OCI-M2 (cell line): ENCODE data around the gene ANKRD11.
"Not testable (repeated sequence)": the region's sequence is repeated elsewhere in the genome, so short reads cannot be mapped to it uniquely, and the experiment has no call there.

Experiments used
- DNase-seq: peaks from one replicate; lab custom pipeline; 2025; ENCODE audit not compliant: unreplicated experiment; lab: John Stamatoyannopoulos, UW

ANKRD11 gene

DNA sequence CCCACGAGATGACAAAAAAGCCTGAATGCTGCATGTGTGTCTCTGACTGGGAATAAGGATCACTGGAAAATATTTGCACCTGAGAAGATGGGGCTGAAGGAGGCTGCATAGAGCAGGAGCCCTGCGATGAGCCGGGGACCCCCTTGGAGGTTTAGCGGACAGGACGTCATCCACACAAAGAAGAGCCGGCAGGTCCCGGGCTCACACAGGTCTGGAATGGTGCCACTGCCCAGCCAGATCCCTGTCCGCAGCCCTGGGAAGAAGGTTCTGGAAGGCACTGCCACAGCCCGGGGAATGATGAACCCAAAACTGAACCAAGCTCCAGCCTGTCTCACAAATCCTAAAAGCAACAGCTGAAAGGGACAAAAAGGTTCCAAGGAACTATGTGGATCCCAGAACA is 101.8 kb downstream of the ANKRD11 start:
- DNase-seq, result no peak

DNA sequence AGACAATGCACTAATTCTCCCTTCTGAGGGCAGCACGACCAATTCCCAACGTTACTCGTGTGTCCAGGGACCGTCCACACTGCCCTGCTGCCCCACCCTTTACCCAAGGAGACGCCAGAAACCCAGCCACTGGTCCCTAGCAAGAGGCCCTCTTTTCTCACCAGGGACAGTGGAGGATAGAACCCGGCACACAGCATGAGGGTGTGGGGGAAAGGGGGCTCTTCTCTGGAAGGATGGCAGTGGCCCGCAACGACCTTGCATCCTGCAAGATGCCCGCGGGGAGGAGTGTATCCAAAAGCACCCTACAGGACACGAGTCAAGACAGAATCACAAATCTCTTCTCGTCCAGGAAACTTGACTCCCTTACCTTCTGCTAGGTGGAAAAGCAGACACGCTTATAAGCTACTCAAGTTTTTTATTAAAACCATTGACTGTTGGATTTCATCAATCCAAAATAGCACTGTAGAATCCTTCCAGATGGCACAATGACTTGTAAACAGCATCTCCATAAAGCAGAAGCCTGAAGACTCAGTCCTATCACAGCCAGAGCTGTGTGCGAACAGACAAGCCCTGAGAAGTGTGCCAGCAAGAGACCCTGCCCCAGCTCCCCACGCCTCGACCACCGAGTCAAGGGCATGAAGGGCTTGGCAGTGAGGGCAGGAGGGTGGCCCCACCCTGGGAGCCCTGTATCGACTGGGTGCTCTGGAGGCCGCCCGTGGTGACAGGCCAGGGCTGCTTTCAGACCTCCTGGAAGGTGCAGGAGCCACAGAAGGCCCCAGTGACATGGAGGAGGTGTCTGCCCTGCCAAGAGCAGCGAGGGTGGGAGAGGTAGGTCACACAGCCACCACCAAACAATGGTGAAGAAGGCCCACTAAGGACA is 103.8 kb downstream of the ANKRD11 start:
- DNase-seq, result no peak

DNA sequence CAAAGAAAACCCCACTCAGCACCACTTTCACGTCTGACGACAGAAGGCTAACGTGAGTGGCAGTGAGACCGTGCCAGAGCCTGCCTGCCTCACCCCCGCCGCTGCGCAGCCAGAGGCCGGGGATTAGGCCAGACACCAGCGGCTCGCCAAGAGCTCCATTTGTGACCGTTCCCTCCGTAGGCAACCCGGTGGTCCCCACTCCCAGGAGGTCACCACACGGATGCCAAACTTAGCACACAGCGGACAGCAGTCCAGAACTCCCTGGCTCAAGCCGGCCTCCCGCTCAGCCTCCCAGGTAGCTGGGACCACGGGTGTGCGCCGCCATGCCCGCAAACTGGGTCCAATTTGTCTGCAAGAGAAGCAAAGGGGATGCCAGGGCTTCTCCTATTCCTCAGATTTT is 104.6 kb downstream of the ANKRD11 start:
- no peak for DNase-seq

DNA sequence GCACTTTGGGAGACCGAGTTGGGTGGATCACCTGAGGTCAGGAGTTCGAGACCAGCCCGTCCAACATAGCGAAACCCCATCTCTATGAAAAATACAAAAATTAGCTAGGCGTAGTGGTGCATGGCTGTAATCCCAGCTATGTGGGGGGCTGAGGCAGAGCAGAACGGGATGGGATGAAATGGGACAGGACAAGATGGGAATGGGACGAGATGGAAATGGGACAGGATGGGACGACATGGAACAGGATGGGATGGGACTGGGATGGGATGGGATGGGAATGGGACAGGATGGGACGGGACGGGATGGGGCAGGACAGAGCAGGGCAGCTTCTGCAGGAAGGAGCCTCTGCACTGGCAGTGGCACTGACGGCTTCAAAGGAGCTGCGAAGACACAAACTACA is 106.1 kb downstream of the ANKRD11 start:
- DNase-seq, result no peak

DNA sequence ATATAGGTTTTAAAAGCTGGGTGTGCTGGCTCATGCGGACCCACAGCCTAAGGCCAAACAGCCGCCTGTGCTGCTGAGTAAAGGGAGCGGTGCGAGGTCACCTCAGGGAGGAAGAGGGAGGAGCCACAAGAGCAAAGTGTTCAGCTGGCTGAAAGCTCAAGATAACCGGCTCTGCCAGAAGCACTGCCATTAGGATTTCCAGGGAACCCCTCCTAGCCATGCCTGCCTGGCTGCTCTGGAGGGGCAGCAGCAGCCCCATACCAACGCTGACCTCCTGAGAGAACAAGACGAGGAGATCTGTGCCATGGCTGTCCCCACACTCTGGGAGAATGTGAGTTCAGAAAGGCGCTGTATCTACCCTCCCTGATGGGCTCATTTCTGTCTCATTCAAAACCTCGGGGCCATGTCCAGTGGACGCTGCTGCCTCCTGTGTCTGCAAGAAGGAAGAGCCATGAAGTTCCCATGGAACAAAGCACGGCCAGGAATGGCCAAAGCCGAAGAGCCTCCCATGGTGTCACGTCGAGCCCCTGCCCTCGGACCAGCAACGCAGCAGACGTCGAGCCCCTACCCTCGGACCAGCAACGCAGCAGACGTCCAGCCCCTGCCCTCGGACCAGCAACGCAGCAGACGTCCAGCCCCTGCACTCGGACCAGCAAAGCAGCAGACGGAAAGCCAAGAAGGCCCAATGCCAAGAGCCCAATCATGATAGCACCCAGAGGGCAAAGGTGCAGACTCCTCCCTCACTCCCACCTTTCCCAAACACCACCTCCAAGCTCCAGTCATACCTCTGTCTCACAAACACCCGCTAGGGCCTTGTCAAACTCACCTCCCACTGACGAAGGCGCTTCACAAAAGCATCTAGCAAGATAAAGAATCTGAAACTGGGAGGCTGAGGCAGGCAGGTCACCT is 107.0 kb downstream of the ANKRD11 start:
- no peak for DNase-seq

DNA sequence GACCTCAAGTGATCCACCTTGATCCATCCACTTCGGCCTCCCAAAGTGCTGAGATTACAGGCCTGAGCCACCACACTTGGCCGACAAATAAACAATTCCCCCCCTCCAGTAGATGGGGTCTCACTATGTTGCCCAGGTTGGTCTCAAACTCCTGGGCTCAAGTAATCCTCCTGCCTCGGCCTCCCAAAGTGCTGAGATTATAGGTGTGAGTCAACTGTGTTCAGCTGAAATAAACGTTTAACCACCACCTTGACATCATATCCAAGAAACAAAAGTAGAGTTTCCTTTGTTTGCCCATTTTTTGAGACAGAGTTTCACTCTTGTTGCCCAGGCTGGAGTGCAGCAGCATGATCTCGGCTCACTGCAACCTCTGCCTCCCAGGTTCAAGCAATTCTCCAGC is 107.8 kb downstream of the ANKRD11 start:
- DNase-seq, result not testable (repeated sequence)

DNA sequence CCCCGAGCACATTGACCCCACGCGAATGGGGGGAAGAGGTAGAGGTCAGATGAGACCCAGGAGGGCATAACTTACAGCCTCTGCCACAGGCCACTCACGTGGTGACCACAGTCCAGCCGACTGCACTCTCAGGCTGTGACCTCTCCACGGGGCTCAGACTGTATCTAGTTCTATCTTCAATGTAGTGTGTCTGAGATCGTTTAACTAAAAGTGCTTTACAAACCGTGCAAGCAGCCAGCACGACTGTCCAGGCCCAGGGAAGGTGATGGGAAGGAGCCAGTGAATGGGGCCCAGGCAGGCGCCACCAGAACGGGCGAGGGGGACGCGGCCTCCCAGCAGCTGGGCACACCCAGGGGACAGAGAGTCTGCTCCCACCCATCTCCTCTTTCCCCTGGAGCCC is 108.6 kb downstream of the ANKRD11 start:
- no peak for DNase-seq

DNA sequence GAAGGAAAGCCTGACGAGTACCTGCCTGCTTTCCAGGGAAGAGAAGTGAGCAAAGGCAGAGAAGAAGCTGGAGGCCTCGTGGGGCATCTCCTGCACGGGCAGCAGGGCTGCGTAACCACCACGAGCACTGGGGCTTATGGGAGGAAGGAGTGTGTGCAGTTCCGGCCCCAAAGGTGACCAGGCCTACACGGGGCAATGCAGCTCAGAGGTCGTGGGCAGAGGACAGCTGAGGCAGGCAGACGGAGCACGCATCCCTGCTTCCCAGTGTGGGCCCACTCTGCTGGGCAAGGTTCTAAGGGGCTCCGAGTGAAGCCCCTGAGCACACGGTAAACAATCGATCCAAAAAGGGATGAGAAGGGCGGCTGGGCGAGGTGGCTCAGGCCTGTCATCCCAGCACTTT is 109.7 kb downstream of the ANKRD11 start:
- no peak for DNase-seq

DNA sequence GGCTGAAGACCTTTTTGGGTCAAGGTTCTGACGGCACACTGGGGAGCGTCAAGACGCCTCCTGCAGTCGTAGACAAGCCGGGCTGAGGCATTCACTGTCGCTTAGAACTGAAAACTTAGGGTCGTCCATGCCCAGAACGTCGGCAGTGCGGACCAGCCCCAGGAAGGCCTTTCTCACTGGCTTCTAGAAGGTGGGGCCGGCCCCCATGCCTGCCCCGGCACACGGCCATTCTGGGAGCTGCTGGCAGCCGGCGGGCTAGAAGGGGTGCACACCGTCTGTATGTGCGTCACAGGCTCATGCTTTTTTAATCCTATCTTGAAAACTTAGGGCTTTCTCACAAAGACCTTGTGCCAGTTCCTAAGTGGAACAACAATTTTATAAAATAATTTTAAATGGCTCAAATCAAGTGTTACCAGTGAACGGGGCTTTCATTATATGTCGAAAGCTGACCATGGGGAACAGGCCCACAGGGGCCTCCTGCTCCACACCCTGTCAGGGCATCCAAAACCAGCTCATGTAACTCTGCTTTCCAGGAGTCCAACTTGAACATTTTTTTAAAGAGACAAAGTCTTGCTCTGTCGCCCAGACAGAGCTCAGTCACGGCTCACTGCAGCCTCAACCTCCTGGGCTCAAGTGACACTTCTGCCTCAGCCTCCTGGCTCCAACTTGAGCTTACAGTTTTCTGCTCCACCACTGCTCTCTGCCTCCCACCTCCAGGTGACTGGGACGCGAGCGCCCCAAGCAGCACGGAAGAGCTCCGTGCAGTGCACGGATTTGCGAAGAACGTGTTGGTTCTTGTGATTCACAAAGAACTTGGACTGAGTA is 111.2 kb downstream of the ANKRD11 start:
- DNase-seq, result no peak

DNA sequence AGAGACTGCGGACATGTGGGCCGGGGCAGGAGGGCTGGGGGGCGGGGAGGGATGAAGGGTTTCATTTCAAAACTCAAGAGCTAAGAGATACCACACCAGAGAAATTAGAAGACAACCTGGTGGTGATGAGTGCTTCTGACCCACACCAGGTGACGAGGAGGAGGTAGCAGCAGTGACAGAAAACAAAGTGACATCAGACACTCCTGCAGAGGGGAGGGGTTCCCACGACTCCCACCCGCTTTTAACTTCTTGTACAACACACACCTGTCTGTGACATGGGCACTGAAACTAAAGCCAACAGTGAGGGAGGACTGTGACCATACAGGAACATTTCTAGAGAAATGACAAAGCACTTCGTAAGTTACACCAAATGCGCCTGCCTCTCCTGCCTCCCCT is 112.9 kb downstream of the ANKRD11 start:
- DNase-seq, result no peak

DNA sequence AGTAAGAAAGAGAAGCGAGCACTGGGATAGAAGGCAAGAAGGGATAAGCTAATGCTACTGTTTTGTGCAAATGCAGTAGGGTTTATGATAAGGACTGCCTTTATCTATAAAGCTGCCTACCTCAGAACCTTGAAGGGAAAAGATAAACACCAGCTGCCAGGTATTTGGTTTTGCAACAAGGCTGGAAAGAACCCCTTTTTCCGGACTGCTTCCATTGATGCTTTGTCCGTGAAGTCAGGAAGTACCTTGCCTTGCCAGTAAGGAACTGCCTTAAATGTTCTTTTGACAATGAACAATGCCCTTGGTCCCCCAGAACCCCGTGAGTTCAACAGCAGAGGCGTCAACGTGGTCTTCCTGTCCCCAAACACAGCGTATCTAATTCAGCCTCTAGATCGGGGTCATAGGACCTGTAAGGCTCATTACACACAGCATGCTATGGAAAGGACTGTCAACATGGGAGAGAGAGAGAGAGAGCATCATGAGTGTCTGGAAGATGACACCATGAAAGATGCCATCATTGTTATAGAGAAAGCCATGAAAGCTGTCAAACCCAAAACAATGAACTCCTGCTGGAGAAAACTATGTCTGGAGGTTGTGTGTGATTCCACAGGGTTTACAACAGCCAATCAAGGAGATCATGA is 113.4 kb downstream of the ANKRD11 start:
- no peak for DNase-seq

DNA sequence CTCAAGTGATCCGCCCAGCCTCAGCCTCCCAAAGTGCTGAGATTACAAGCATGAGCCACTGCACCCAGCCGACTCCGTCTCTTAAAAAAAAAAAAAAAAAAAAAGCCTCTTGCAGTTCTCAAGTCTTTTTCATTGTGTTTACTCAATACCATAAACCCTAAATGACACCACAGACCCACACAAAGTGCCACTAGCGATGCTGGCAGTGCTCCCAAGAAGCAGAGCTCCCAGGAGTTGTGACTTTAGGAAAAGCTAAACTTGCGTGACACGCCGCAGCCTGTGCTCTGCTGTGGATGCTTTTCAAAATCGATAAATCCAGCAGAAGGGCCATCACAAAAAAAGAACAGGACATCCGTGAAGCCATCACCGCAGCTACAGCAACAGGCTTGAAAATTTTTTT is 114.7 kb downstream of the ANKRD11 start:
- DNase-seq, result no peak

DNA sequence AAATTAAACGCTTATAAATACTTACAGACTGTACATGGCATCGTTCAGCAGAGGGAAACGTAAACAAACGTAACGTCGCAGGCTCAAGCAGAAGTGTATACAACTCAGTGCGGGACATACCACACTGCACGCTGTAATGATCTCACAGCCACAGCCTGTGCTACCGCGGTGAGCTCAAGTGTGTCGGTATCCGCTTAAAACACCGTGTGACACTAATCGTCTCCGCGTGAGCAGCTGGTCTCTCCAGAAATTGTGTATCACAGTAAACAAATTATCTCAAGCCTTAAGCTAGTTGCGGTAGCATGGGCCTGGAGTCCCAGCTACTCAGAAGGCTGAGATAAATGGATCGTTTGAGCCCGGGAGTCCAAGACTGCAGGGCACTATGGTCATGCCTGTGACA is 115.3 kb downstream of the ANKRD11 start:
- DNase-seq, result no peak

DNA sequence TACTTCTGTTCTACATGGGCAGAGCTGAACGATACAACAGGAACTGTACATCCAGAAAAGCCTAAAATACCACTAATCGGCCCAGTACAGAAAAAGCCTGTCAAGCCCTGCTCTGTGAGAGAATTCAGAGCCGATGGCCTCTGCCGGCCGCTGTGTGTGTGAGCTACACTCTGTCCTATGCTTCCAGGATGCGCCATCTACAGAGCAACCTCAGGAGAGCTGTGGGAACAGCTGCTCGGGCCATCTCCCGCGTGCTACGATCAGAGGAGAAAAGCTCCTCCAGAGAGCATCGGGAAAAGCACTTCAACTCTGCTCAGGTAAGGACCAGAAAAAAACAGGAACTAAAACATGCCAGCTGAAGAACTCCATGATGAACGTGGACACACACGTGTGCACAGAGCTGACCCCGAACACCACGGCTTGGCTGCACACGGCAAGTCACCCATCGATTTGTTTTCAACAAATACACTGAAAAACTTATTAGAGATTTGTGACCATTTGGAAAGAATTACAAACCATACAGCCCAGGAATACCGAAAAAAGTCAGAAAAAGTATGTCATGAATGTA is 115.9 kb downstream of the ANKRD11 start:
- no peak for DNase-seq

DNA sequence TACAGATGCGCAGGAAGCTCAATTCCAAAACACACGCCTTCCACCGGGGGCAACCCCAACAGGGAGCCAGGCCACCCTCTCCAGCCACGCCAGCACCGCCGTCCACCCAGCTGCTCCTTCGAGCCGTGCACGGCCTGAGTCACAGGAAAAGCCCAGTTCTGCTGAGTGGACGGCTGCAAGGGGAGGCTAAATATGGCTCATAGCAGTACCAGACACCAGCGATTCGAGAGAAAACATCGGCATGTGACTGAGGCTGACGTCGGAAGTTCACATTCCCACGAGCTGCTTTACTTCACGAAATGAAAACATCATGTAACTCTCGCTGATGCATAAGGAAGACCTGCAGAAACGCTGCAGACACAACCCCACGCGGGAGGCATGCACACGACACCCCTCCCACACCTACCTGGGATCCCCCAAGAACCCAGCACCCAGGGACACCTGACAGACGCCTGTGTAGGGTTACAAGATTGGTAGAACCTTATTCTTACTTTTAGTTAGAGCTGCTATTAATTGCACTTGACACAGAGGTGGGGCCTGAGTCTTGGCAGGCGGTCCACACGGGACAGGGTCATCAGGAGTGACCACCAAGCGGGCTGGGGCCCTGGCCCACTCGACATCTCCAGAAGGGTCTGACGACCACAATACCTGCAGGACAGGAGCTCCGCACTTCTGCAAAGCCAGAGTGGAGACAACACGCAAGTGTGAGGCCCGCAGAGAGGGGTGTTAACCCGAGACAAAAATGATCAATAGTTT is 116.8 kb downstream of the ANKRD11 start:
- DNase-seq, result no peak

DNA sequence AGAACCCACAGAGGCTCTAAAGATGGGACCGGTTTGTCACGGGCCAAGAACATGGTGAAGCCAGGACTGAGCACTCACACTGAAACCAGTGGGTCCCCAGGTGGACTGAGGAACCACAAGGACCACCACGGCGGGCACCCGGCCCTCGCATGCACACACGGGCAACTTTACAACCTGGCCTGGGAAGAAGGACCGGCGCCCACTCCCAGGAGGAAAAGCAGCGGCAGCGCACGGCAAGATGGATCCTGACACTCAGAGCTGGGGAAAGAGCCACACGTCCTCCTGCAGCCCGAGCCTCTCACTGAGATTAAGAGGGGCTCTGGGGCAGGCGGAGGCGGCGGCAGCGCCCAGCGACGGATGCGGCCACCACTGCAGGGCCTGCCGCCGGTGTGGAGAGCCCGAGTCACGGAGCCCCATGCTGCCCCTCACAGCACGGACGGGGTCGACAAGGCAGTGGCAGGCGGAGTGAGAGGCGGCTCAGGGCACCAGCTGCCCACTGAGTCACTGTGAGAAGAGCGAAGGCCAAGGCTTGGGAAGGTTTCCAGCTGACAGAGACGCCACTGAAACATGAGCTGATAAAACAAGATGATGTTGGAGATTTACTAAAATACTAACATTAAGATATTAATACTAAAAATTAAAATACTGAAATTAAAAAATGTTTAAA is 118.3 kb downstream of the ANKRD11 start:
- no peak for DNase-seq

DNA sequence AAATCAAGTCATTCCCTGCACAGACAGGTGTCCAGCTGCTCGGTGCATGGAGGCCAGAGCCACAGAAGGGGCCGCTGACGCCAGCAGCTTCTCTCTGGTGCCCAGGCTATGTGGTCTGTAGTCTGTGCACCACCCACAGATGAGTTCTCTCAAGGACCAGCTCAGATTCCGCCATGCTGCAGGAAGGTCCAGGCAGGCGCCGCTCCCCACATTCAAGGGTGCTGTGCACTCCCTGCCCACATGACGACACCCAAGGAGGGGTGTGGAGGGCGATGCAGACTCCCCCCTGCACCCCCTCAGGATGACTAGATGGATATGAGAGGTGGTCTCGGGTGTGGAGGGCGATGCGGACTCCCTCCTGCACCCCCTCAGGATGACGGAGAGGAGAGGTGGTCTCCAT is 119.0 kb downstream of the ANKRD11 start:
- DNase-seq, result no peak

DNA sequence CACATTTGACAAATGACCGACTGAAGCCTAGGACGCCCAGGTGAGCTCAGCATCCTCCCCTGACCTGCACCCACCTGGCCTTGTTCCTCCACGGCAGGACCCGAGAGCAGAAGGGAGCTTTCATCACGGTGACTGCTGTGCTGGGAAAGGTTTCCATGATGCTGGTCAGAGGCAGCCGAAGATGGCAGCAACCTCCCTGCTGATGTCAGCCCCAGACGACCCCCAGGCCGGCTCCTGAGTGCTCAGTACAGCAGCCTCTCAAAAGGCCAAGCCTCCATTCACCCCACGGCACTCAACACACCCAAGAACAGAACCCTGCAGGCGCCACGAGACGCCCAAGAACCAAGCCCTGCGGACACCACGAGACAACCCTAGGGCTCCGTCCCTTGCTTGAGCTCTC is 119.8 kb downstream of the ANKRD11 start:
- DNase-seq, result no peak

DNA sequence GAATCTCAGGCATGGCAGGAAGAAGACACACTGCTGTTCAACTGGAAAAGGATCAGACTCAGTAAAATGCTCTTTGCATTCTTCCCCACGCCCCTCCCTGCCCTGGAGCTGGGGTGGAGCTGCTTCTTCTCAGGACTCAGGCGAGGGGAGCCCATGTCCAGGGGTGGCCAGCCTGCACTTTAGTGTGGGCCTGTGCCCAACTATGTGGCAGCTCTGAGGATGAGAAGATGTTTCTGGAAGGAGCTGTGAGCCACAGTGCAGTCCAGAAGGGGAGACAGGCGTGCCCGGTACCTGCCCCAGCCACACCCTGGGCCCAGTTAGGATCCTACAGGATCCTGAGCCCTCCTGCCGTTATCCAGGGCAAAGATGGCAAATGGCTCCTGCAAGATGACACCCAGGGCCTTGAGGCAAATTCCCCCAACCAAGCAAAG is 120.3 kb downstream of the ANKRD11 start:
- no peak for DNase-seq
